Measurements from ENCODE around the gene OCRL.

The OCRL gene

GRCh38 chrX:129540068-129540653, at the start of gene OCRL:
OCRL (plus strand) TSS chrX:129540259; CDS start chrX:129540440, 181 bp downstream.
- DNase-seq: peak; percentile 52

- DNase-seq: no peak
Observed at GRCh38 chrX:129490330-129490729, 49.7 kb upstream of the OCRL start.

GRCh38 chrX:129493643-129494042, 46.4 kb upstream of the OCRL start:
- DNase-seq: no peak

- DNase-seq: no peak
Observed at GRCh38 chrX:129494887-129495286, 45.2 kb upstream of the OCRL start.

- DNase-seq: no peak
Observed at GRCh38 chrX:129495900-129496299, 44.2 kb upstream of the OCRL start.

GRCh38 chrX:129496625-129497024, 43.4 kb upstream of the OCRL start:
- peak; percentile 33 for DNase-seq

GRCh38 chrX:129497146-129497843, 42.8 kb upstream of the OCRL start:
- peak; percentile 31 for DNase-seq

GRCh38 chrX:129510331-129510730, 29.7 kb upstream of the OCRL start:
- DNase-seq: no peak

- no peak for DNase-seq
Observed at GRCh38 chrX:129511689-129512088, 28.4 kb upstream of the OCRL start.

GRCh38 chrX:129512409-129512808, 27.6 kb upstream of the OCRL start:
- no peak for DNase-seq

GRCh38 chrX:129516402-129516801, 23.7 kb upstream of the OCRL start:
- no peak for DNase-seq

GRCh38 chrX:129520151-129520550, 19.9 kb upstream of the OCRL start:
- no peak for DNase-seq

- DNase-seq: peak; percentile 45
Observed at GRCh38 chrX:129522184-129523078, 17.6 kb upstream of the OCRL start.

GRCh38 chrX:129523079-129523911, 16.8 kb upstream of the OCRL start, which contains the start of gene SMARCA1:
SMARCA1 (minus strand) TSS chrX:129523490; CDS start chrX:129523370, 120 bp downstream.
- no peak for DNase-seq

- no peak for DNase-seq
Observed at GRCh38 chrX:129524250-129524850, 15.7 kb upstream of the OCRL start.

- DNase-seq: no peak
Observed at GRCh38 chrX:129525162-129525561, 14.9 kb upstream of the OCRL start.

- no peak for DNase-seq
Observed at GRCh38 chrX:129525896-129526295, 14.2 kb upstream of the OCRL start.

GRCh38 chrX:129529685-129530281, 10.3 kb upstream of the OCRL start:
- DNase-seq: no peak

- DNase-seq: no peak
Observed at GRCh38 chrX:129530410-129530809, 9.6 kb upstream of the OCRL start.

GRCh38 chrX:129531132-129531531, 8.9 kb upstream of the OCRL start:
- no peak for DNase-seq

GRCh38 chrX:129534816-129535578, 5.1 kb upstream of the OCRL start:
- DNase-seq: no peak
